ENCODE results near the gene LRRC8C. TPM values are rescaled to one million over a fixed set of nuclear protein-coding genes. Genes with fewer than 3 reads are reported as not detected.

Gene LRRC8C
- total and polyA plus RNA-seq, 2 of the 8 experiments (the other 6 are each of a cell fraction or from before 2014, with no cell fraction given): 1.1 to 2.1 TPM

GRCh38 chr1:89598450-89599331 lies 34.2 kb upstream of the LRRC8C start:
- Histone ChIP-seq H4K8ac (ENCODE audit: extremely low read depth, insufficient read depth, low read length) (no peak overlapping the region), H3K79me2 (ENCODE audit: control insufficient read depth in 1 of 2, insufficient read depth in 2 of 2, low read length in 2 of 2) (0 out of 4 replicates have a peak, but pooled peaks cover 0 to 4% of the 10 kb centered on the region in 2 experiments), H3K9ac (replicated peaks in 1 of 4; ENCODE audit: extremely low read depth in 1 of 4, low read depth in 3 of 4, low read length in 3 of 4) (peak overlapping the region in 1 of 4 experiments; percentile 24; a peak in 1 of 7 replicates), H3K23me2 (ENCODE audit: low read depth, low read length) (no peaks in the 10 kb centered on the region), H4K91ac (replicated peaks; ENCODE audit: insufficient read length, low read length) (no peak overlapping the region), H3K9me3 (ENCODE audit: insufficient read depth in 2 of 2, low read depth in 1 of 2, low read length in 1 of 2) (no peaks in the 10 kb centered on the region), H2BK15ac (ENCODE audit: low read length) (no peak overlapping the region), H3K4me2 (ENCODE audit: insufficient read depth in 1 of 2, low read depth in 2 of 2, low read length in 2 of 2) (peak overlapping the region; percentile 56 to 65), H3K36me3 (ENCODE audit: control insufficient read depth in 2 of 4, insufficient read depth in 4 of 4, low read length in 3 of 4) (no peaks in the 10 kb centered on the region), H3K79me1 (ENCODE audit: low read depth, low read length) (no peaks in the 10 kb centered on the region), H4K5ac (ENCODE audit: insufficient read length, low read depth, low read length) (no peak overlapping the region), H3K14ac (ENCODE audit: insufficient read length) (no peak overlapping the region), H3K56ac (replicated peaks; ENCODE audit: insufficient read length, low read depth, low read length) (no peak overlapping the region), H3K4me1 (replicated peaks in 1 of 4; ENCODE audit: control insufficient read depth in 3 of 4, insufficient read depth in 4 of 4, low read length in 3 of 4) (peaks cover 2 to 16% (median 10%) of the 10 kb centered on the region in 4 experiments; a peak in 6 of 7 replicates), H3K18ac (ENCODE audit: extremely low read depth, low read length) (no peak overlapping the region), H2BK120ac (replicated peaks; ENCODE audit: low read depth, low read length) (no peak overlapping the region), H2BK12ac (ENCODE audit: low read depth, low read length) (no peak overlapping the region), H2AFZ (ENCODE audit: low read length) (no peak overlapping the region), H3K4ac (replicated peaks; ENCODE audit: insufficient read length, low read depth, low read length) (no peak overlapping the region), H2AK5ac (ENCODE audit: low read depth, low read length) (no peak overlapping the region), H3K4me3 (ENCODE audit: extremely low read depth in 1 of 4, insufficient read depth in 2 of 4, low read depth in 3 of 4, low read length in 4 of 4) (peak overlapping the region in 1 of 4 experiments; percentile 36; a peak in 2 of 8 replicates), H3K23ac (ENCODE audit: insufficient read length) (no peak overlapping the region), H4K20me1 (replicated peaks in 1 of 2; ENCODE audit: control insufficient read depth in 1 of 2, insufficient read depth in 2 of 2, low read length in 2 of 2) (no peaks in the 10 kb centered on the region), H3K27me3 (replicated peaks in 1 of 4; ENCODE audit: control insufficient read depth in 3 of 4, extremely low read depth in 1 of 4, insufficient read depth in 3 of 4, low read length in 3 of 4) (no peaks in the 10 kb centered on the region; a peak in 1 of 7 replicates), H2BK20ac (ENCODE audit: low read length) (no peak overlapping the region), H3K27ac (ENCODE audit: low read depth, low read length) (peak overlapping the region; percentile 39; the same call in 1 of the 2 replicates), H2BK5ac (ENCODE audit: low read depth, low read length) (0 out of 2 replicates have a peak overlapping the region, but pooled peaks have one; percentile 3)
- FAIRE-seq (no peak), DNase-seq (ENCODE audit: low read depth in 1 of 2, low spot score in 2 of 2) (peak in 1 of 2 experiments; percentile 52)
- POLR2A ChIA-PET (ENCODE audit: partially characterized antibody): interaction anchor here (0.9 to 1.2 kb wide), 2 partner anchors 17 to 24 kb away, joined by 3 to 4 read pairs; no protein-coding TSS in a partner anchor
- WGBS, 2 experiments (ENCODE audit: extremely low coverage in 1 of 2, insufficient coverage in 1 of 2, insufficient read length in 1 of 2, insufficient replicate concordance in 2 of 2, low coverage in 1 of 2, low lambda C conversion rate in 2 of 2, missing lambda C conversion rate in 1 of 2): 36% methylated on average over 5 of the region's 5 CpGs; no CpG with 5 or more reads in 1 of the 2 experiments
- CTCF ChIA-PET (ENCODE audit: partially characterized antibody): interaction anchor here (0.7 to 5.3 kb wide), 14 partner anchors 8 to 164 kb away, joined by 3 to 28 read pairs (median 5); no protein-coding TSS in a partner anchor
- TF ChIP-seq RXRA (IDR thresholded peaks at IDR 0.05; ENCODE audit: insufficient read depth, low read depth, low read length) (no peak), ATF2 (IDR thresholded peaks at IDR 0.05; ENCODE audit: low read length) (no peak), CBX5 (IDR thresholded peaks at IDR 0.05; ENCODE audit: low read depth, low read length) (no peak), SP4 (IDR thresholded peaks at IDR 0.05; ENCODE audit: low read length) (no peak), GTF2F1 (IDR thresholded peaks at IDR 0.05; ENCODE audit: borderline replicate concordance, low read depth, low read length) (no peak), CHD2 (IDR thresholded peaks at IDR 0.05; ENCODE audit: low read length) (no peak), ASH2L (IDR thresholded peaks at IDR 0.05; ENCODE audit: low read length) (no peak), TEAD4 (IDR thresholded peaks at IDR 0.05; ENCODE audit: low read depth, low read length) (no peak)

Data from H1 (cell line).